AG09309 (cell line): ENCODE results near the gene NUBP2.

Source experiments
- DNase-seq: peaks from one replicate; pipeline ENCODE4 v3.0.0-alpha.2; 2010; ENCODE audit warnings: low read depth
- H3K4me3 ChIP-seq: 2 replicates; pipeline ENCODE4 v1.5.1; 2011; ENCODE audit warnings: mild to moderate bottlenecking, low read depth, low read length, moderate library complexity; ENCODE audit not compliant: control insufficient read depth
- TF ChIP-seq, protein P1 (sequence below): IDR thresholded peaks from 2 replicates; pipeline ENCODE4 v1.5.1; 2011; ENCODE audit warnings: mild to moderate bottlenecking, low read depth, low read length, inconsistent platforms; ENCODE audit not compliant: insufficient read depth, control insufficient read depth; ENCODE audit errors: missing control alignments

Gene NUBP2

DNA sequence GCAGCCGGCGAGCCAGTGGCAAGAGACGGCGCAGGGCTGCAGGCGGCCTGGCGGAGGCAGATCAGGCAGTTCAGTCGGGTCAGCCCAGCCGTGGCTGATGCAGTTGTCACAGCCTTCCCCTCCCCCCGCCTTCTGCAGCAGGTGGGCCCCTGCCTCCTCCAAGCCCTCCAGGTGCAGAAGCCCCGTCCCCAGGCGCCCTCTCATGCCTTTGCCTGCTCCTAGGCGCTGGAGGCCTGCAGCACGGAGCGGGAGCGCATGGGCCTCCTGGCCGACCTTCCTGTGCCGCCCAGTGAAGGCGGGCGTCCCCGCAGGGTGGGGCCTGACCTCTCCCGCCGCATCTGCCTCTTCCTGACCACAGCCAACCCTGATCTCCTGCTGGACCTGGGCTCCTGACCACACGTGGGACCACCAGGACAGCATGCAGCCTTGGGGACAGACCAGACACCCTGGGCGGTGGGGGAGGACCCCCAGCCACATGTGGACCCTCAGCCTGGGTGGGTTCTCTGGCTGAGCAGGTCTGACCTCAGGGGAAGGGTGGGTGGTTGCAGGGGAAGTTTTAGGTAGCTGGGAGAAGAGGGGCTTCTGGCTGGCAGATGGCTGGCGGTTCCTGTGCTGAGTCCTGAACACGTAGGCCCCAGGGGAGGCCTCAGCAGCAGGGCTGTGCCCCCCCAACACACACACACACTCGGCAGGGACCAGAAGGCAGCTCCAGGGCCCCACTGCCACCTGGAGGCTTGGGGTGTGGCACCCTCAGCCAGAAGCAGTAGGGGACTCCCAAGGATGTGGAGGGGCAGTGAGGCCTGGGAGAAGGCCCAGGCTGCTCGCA lies 6.7 kb upstream of the NUBP2 start:
- TF ChIP-seq, protein P1, sequence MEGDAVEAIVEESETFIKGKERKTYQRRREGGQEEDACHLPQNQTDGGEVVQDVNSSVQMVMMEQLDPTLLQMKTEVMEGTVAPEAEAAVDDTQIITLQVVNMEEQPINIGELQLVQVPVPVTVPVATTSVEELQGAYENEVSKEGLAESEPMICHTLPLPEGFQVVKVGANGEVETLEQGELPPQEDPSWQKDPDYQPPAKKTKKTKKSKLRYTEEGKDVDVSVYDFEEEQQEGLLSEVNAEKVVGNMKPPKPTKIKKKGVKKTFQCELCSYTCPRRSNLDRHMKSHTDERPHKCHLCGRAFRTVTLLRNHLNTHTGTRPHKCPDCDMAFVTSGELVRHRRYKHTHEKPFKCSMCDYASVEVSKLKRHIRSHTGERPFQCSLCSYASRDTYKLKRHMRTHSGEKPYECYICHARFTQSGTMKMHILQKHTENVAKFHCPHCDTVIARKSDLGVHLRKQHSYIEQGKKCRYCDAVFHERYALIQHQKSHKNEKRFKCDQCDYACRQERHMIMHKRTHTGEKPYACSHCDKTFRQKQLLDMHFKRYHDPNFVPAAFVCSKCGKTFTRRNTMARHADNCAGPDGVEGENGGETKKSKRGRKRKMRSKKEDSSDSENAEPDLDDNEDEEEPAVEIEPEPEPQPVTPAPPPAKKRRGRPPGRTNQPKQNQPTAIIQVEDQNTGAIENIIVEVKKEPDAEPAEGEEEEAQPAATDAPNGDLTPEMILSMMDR: no peak
- DNase-seq: no peak
- no peak overlapping the region for H3K4me3 ChIP-seq

DNA sequence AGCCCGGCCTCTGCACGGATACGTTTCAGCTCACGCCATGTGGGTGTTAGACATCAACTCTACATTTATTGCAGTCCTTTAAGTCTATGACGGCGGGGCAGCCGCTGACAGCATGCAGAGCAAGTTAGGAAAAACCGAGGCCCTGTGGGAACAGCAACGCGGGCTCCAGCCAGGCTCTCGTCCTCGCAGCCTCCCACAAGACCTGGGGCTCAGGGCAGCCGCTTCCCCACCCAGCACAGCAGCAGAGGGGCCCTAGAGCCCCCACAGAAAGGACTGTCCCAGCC lies 6.1 kb upstream of the NUBP2 start:
- TF ChIP-seq, protein P1: no peak
- H3K4me3 ChIP-seq: no peak overlapping the region
- DNase-seq: no peak

DNA sequence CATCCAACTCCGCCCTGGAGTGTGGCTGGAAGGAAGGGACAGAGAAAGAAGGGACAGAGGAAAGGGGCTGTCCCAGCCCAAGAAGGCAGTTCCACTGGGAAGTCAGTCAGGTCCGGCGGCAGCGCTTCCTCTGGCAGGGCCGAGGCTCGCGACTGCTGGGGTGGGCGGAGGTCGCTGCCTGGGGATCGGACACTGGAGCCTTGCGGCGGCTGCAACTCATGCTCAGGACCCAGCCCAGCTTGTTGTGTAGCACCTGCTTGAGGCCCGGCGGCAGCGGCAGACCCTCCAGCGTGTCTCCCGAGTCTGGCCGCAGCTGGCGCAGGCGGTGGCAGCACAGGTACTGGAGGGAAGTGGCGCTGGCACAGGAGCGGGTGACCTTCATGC lies 5.8 kb upstream of the NUBP2 start:
- TF ChIP-seq, protein P1: no peak
- no peak overlapping the region for H3K4me3 ChIP-seq
- DNase-seq: no peak

DNA sequence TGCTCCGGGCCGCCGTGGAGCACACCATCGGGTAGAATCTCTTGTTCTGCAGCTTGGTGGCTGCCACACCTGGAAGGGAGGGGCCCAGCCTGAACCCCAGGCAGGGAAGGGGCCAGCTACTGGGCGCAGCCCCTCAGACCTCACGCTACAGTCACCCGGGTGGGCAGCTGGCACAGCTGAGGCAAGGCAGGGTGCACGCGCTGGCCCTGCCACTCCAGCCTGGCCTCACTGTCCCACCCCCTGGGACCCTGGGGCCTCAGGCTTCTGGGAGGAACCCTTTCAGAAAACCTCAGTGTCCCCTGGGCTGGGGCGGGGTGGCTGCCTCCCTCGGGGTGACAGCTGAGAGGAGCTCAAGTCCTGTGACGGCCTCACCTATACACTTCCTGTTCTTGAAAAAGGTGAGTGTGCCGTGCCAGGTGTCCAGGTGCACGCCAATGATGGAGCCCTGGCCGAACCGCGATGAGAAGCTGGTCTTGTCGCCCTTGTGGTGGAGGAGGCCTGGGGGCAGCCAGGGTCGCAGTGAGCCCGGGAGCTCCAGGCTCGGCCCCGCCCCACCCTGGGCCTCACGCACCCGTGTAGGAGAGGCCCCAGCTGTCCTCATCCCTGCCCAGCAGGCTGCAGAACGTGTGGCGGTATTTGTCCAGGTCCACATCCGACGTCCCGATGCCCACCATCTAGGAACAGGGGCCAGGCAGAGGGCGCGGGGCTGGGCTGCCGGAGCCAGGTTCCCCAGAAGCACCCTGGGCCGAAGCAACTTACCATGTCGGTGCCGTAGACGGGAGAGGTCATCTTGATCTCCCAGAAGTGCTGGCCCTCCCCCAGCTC lies 5.2 kb upstream of the NUBP2 start:
- H3K4me3 ChIP-seq: no peak overlapping the region
- TF ChIP-seq, protein P1: no peak
- DNase-seq: no peak

DNA sequence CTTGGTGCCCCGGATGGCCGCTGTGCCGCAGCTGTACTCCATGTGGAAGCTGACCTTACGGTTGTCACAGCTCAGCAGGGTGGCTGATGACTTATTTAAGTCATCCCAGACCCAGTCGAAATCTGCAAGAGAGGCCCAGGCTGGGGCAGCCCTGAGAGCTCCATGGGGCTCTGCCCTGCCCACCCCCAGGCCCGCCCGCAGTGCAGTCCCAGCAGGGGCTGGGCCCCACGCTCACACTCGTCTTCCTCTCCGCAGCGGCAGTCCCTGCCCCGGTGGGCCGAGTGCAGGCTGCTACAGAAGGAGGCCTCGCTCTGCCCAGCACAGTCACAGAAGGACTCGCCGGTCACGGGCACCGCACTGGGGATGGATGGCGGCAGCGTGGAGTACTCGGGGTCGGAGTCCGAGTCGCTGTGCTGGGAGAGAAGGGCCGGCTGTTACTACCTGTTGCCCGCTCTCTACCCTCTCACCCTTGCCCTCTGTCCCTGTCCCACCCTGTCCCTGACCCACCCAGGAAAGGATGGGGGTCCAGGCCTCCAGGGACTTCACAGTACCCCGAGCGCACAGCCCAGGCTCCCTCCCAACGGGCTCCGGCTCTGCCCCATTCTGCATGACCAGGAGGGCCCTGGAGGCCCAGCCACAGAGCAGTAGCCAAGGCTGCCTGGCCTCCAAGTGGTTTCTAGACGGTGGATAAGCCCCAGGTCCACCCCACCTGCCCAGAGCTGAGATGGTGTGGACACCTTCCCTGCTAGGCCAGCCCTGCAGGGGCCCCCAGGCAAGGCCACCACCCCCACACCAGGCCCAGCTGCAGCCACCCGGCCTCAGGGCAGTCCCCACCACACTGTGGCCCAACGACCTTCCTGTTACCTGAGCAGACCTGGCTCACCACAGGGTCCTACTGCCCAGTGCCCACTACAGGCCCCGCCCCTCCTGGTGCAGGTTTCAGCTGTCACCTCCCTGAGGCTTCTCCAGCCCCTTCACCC lies 4.3 kb upstream of the NUBP2 start:
- DNase-seq: no peak
- H3K4me3 ChIP-seq: no peak overlapping the region
- TF ChIP-seq, protein P1: no peak

DNA sequence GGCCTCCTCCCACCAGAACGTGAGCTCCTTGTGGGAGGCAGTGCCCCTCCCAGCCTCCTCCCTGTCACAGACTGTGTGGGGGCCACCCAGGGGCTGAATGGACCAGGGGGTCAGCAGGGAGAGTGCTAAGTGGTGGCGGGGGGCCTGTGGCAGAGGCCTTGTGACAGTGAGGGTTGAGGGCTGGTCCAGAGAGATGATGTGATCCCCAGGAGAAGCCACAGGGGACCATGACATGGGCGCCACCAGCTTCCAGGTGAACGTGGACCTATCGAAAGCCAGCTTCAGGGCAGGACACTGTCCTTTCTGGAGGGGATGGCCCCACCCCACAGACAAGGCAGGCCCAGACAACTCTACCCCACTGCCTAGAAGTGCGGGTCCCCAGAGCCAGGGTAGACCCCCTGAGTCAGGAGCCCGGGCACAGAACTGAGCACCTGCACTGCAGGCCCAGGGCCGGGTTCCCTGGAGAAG lies 3.5 kb upstream of the NUBP2 start:
- TF ChIP-seq, protein P1: no peak
- no peak overlapping the region for H3K4me3 ChIP-seq
- DNase-seq: no peak
